ENCODE results near the gene MCF2L.

The MCF2L gene

DNA sequence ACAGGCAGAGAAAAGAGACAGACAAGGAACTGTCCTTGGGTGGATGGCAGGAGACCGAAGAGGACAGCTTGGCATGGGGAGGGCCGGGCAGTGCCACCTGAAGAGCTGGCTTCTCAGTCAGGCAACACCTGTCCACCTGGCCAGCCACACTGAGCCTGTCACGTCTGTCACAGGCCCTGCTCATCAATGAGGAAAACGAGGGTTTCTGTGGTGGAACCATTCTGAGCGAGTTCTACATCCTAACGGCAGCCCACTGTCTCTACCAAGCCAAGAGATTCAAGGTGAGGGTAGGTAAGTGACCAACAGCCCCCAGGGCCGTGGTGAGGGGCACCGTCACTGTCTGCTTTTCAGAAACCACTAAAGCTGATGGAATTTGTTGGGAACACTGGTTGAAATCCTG lies 178.2 kb downstream of the MCF2L start:
- TF ChIP-seq, protein P1, sequence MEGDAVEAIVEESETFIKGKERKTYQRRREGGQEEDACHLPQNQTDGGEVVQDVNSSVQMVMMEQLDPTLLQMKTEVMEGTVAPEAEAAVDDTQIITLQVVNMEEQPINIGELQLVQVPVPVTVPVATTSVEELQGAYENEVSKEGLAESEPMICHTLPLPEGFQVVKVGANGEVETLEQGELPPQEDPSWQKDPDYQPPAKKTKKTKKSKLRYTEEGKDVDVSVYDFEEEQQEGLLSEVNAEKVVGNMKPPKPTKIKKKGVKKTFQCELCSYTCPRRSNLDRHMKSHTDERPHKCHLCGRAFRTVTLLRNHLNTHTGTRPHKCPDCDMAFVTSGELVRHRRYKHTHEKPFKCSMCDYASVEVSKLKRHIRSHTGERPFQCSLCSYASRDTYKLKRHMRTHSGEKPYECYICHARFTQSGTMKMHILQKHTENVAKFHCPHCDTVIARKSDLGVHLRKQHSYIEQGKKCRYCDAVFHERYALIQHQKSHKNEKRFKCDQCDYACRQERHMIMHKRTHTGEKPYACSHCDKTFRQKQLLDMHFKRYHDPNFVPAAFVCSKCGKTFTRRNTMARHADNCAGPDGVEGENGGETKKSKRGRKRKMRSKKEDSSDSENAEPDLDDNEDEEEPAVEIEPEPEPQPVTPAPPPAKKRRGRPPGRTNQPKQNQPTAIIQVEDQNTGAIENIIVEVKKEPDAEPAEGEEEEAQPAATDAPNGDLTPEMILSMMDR (conservative IDR thresholded peaks at IDR 0.05; ENCODE audit: low read length): no peak
- H3K4me3 ChIP-seq (ENCODE audit: low read length): no peak overlapping the region
- no peak for DNase-seq (ENCODE audit: low read depth)

DNA sequence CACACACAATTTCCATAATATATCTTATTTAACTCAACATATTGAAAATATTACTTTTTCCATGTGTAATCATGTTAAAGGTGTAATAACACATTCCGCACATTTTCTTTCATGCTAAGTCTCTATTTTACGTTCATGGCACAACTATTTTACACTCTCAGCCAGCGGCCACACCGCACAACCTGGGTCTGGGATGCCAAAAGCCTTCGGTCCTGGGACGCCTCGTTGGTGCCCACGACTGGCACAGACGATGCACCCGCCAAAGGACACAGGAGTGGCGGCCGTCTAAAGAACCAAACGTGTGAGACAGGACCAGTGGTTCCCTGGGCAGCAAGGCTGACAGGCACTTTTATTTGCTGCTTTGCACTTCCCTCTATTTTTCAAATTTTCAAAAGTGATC lies 179.4 kb downstream of the MCF2L start:
- TF ChIP-seq, protein P1 (conservative IDR thresholded peaks at IDR 0.05; ENCODE audit: low read length): no peak
- no peak for DNase-seq (ENCODE audit: low read depth)
- no peak overlapping the region for H3K4me3 ChIP-seq (ENCODE audit: low read length)

DNA sequence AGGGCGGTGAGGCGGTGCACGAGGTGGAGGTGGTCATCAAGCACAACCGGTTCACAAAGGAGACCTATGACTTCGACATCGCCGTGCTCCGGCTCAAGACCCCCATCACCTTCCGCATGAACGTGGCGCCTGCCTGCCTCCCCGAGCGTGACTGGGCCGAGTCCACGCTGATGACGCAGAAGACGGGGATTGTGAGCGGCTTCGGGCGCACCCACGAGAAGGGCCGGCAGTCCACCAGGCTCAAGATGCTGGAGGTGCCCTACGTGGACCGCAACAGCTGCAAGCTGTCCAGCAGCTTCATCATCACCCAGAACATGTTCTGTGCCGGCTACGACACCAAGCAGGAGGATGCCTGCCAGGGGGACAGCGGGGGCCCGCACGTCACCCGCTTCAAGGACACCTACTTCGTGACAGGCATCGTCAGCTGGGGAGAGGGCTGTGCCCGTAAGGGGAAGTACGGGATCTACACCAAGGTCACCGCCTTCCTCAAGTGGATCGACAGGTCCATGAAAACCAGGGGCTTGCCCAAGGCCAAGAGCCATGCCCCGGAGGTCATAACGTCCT lies 180.0 kb downstream of the MCF2L start:
- TF ChIP-seq, protein P1 (conservative IDR thresholded peaks at IDR 0.05; ENCODE audit: low read length): no peak
- no peak for DNase-seq (ENCODE audit: low read depth)
- no peak overlapping the region for H3K4me3 ChIP-seq (ENCODE audit: low read length)

All from AG10803 (cell line).